Brain microvascular endothelial cell (primary cell): ENCODE data around the gene TCIRG1.
A peak's percentile ranks its signal among the peaks of the same experiment; 100 is the strongest.

ENCODE experiments used
- DNase-seq: peaks from one replicate; pipeline ENCODE4 v3.0.0-alpha.2; 2020
- H3K27ac ChIP-seq: fragments of 250-450 bp; sonication (Bioruptor Pico); 2 replicates; pipeline ENCODE4 v1.5.1; 2020; ENCODE audit warnings: mild to moderate bottlenecking, moderate library complexity
- H3K27me3 ChIP-seq: fragments of 250-450 bp; sonication (Bioruptor Pico); replicated peaks from 2 replicates; pipeline ENCODE4 v1.5.1; 2020; ENCODE audit warnings: mild to moderate bottlenecking
- H3K36me3 ChIP-seq: fragments of 250-450 bp; sonication (Bioruptor Pico); replicated peaks from 2 replicates; pipeline ENCODE4 v1.5.1; 2020; ENCODE audit warnings: mild to moderate bottlenecking
- H3K4me3 ChIP-seq: 2 replicates; pipeline ENCODE4 v1.5.1; 2011; ENCODE audit warnings: low read depth, mild to moderate bottlenecking, control low read depth, low read length, moderate library complexity
- in situ Hi-C: cut with HindIII; loops from 2 replicates; pipeline ENCODE4 v1.10.0; 2017; ENCODE audit warnings: low sequenced_read_pairs, low pct_ligation_motif_present
- TF ChIP-seq, protein P1 (sequence below): IDR thresholded peaks from 2 replicates; pipeline ENCODE4 v1.5.1; 2011; ENCODE audit warnings: low read depth, mild to moderate bottlenecking, moderate library complexity, low read length, control low read depth, inconsistent platforms; ENCODE audit errors: missing control alignments

The TCIRG1 gene

DNA sequence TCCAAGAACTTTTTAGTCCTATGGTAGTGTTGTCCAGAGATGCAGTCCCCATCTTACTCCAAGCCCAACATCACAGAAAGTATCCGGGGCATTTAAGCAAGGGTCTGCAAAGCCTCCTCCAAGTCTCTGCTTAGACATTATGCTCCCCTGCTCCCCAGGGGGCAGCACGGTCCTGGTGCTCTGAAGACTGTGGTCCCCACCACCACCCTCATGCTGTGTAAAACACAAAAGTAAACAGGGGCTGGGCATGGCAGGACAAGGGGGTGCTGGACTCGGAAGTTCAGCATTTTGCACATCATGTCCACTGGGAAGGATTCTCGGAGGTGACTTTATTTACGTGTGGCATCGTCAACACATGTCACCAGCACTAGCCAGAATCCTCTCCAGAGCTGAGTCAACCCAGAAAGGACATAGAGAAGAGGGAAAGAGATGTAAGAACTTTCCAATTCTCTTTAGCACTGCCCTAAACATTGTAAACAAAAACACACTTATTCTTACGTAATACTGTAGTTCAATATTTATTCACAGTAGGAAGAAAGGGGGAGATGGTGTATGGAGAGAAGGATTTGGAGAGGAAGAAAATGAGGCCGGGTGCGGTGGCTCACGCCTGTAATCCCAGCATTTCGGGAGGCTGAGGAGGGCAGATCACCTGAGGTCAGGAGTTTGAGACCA lies 37.7 kb downstream of the TCIRG1 start:
- Histone ChIP-seq H3K27me3 (no peaks in the 10 kb centered on the region), H3K4me3 (no peak overlapping the region), H3K27ac (no peak overlapping the region), H3K36me3 (no peaks in the 10 kb centered on the region)
- in situ Hi-C loops, result no loop called here
- no peak for DNase-seq
- TF ChIP-seq, protein P1, sequence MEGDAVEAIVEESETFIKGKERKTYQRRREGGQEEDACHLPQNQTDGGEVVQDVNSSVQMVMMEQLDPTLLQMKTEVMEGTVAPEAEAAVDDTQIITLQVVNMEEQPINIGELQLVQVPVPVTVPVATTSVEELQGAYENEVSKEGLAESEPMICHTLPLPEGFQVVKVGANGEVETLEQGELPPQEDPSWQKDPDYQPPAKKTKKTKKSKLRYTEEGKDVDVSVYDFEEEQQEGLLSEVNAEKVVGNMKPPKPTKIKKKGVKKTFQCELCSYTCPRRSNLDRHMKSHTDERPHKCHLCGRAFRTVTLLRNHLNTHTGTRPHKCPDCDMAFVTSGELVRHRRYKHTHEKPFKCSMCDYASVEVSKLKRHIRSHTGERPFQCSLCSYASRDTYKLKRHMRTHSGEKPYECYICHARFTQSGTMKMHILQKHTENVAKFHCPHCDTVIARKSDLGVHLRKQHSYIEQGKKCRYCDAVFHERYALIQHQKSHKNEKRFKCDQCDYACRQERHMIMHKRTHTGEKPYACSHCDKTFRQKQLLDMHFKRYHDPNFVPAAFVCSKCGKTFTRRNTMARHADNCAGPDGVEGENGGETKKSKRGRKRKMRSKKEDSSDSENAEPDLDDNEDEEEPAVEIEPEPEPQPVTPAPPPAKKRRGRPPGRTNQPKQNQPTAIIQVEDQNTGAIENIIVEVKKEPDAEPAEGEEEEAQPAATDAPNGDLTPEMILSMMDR, result peak; percentile 52

DNA sequence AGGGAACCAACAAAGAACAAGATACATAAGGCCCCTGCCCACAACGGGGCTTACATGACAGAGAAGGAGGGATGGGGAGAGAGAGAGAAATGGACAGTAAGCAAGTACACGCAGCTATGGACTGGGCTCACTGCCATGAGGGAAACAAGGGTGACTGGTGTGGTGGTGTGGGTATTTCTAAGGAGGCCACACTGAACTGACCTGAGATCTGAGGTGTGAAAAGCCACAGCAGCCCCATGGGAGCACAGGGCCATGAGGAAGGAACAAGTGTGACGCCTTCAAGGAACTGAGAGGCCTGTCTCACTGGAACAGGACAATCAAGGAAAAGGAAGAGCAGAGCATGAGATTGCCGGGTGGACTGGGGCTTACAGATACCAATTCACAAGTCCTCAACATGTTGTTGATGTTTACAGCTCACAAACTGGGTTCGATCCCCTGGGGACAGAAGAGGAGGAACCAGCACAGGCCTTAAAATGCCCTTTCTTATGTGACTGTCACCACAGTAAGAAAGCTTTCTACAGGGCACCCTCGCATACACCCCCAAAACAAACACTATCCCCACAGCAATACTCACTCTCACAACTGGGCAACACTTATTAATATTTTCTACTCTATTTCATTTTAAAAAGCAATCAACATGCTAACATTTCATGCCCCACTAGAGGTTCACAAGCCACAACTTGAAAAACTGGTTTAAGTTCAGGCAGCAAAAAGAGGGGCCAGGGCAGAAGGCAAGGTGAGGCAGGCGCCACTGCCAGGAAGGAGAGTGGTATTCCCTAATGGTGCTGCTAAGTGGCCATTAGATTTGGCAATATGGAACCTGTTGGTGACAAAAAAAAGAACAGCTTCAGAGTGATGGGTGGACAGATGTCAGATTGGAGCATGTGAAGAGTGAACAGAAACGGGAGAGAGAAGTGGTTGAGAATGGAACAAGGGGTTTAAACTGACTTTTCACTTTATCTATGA lies 39.1 kb downstream of the TCIRG1 start:
- TF ChIP-seq, protein P1, result no peak
- in situ Hi-C loops, result no loop called here

DNA sequence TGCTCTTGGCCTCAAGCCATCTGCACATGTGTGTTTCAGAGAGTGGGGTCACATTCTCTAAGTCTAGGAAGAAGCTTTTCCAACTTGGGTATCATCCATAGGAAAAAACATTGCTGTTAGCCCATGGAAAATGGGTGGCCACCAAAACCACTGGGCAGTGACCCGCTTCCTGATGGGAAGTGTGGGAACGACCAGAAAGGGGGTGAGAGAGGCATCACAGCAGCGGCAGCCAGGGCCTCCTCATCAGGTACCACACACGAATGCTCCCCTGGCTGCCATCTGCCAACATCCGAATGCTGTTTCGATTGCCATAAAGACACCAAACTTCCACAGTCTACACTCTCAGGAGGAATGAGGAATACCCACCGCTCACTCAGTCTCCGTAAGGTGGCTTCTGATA lies 42.0 kb downstream of the TCIRG1 start:
- Histone ChIP-seq H3K27ac (no peak overlapping the region), H3K27me3 (no peaks in the 10 kb centered on the region), H3K36me3 (no peaks in the 10 kb centered on the region), H3K4me3 (no peak overlapping the region)
- in situ Hi-C loops, result no loop called here
- DNase-seq, result no peak
- TF ChIP-seq, protein P1, result no peak

More for the DNA sequence above, 39.1 kb downstream of the TCIRG1 start:
- Histone ChIP-seq H3K4me3 (no peak overlapping the region), H3K27ac (no peak overlapping the region), H3K27me3 (no peaks in the 10 kb centered on the region), H3K36me3 (no peaks in the 10 kb centered on the region)
- no peak for DNase-seq

DNA sequence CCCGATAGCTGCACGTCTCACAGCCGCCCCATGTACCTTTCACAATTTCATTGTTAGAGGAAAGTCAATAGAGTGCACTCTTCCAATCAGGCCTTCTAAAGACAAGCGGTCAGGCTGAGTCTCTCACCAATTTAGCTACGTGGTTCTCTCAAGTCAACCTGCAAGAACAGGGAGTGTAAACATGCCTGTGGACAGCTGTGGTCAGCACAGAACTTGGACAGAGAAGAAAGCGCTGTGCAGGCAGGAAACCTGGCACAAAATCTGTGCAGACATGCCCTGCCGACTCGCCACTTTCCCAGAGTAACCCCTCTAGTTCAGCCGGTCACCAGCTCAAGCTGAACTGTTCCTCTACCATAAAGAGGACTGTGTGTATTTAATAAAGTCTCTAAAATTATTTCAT lies 42.9 kb downstream of the TCIRG1 start:
- Histone ChIP-seq H3K27ac (no peak overlapping the region), H3K36me3 (no peaks in the 10 kb centered on the region), H3K4me3 (no peak overlapping the region), H3K27me3 (no peaks in the 10 kb centered on the region)
- TF ChIP-seq, protein P1, result no peak
- in situ Hi-C loops, result no loop called here
- DNase-seq, result no peak

DNA sequence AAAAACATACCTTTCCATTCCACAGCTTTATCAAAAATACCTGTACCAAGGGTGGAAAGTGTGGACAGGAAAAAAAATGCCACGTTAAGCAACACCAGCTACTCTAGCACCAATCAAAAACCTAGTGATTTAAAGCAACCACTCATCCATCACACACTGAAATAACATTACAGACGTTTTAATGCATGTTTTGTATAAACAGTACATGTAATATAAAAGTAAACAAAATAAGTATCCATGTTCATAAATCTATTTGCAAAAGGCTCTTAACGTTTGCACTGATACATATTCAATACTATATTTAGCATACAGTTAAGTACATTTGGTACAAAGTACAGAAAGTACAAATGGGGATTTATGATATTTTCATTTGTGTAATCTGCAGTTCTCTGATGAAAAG lies 43.7 kb downstream of the TCIRG1 start:
- in situ Hi-C loops, result no loop called here
- TF ChIP-seq, protein P1, result no peak
- DNase-seq, result no peak

More for the DNA sequence above, 43.7 kb downstream of the TCIRG1 start:
- Histone ChIP-seq H3K27me3 (no peaks in the 10 kb centered on the region), H3K36me3 (no peaks in the 10 kb centered on the region), H3K4me3 (no peak overlapping the region), H3K27ac (no peak overlapping the region)
